T-helper 1 cell treated with Interleukin-12 subunit alpha and Interleukin-12 subunit beta and Interleukin-4 antibody, amounts not matched to agents 30 ng/mL and 1 ng/mL, for 36 hours (primary cell): Measurements from ENCODE around the gene DCTD. TPM values are rescaled to one million over a fixed set of nuclear protein-coding genes. Genes with fewer than 3 reads are reported as not detected.

ENCODE experiments used
- intact Hi-C: fragments of 100-400 bp; cut with micrococcal nuclease; formaldehyde crosslinking; loops from one replicate; pipeline ENCODE4 v1.15.1; 2024
- total RNA-seq: library from RNA; stranded (reverse); gene quantifications from 2 replicates; pipeline ENCODE4 v1.2.3, GENCODE V29; 2022

Gene DCTD
- 73.1 and 76.6 TPM in 2 replicates for total RNA-seq

- intact Hi-C loops = loop anchor here (1.0 to 5.0 kb wide), 10 partner anchors 21 to 1910 kb away; partner anchors contain the start of genes ACSL1 and CDKN2AIP
These were observed at the start of gene DCTD for GRCh38 chr4:182917182-182918043. DCTD (minus strand) TSS chr4:182917386; CDS start chr4:182915568, 1,818 bp downstream.

- intact Hi-C loops = no loop called here
These were observed 43.6 kb upstream of the DCTD start for GRCh38 chr4:182960746-182961145.

- intact Hi-C loops = no loop called here
These were observed 43.0 kb upstream of the DCTD start for GRCh38 chr4:182960228-182960627.

- intact Hi-C loops = no loop called here
These were observed 38.2 kb upstream of the DCTD start for GRCh38 chr4:182955411-182955810.

- intact Hi-C loops = no loop called here
These were observed 27.5 kb upstream of the DCTD start for GRCh38 chr4:182944484-182945213.

- intact Hi-C loops = loop anchor here (5.0 kb wide), 1 partner anchor 458 kb away; no protein-coding TSS in a partner anchor
These were observed 22.5 kb upstream of the DCTD start for GRCh38 chr4:182939680-182940079.

GRCh38 chr4:182938205-182938645, 21.0 kb upstream of the DCTD start:
- intact Hi-C loops = loop anchor here (1.0 to 5.0 kb wide), 4 partner anchors 20 to 459 kb away; no protein-coding TSS in a partner anchor

GRCh38 chr4:182937268-182938204, 20.4 kb upstream of the DCTD start:
- intact Hi-C loops = loop anchor here (1.0 to 5.0 kb wide), 4 partner anchors 19 to 460 kb away; no protein-coding TSS in a partner anchor

- intact Hi-C loops = no loop called here
These were observed 15.5 kb upstream of the DCTD start for GRCh38 chr4:182932651-182933050.

GRCh38 chr4:182931691-182932345, 14.6 kb upstream of the DCTD start:
- intact Hi-C loops = no loop called here

GRCh38 chr4:182930889-182931288, 13.7 kb upstream of the DCTD start:
- intact Hi-C loops = no loop called here

- intact Hi-C loops = no loop called here
These were observed 12.1 kb upstream of the DCTD start for GRCh38 chr4:182929296-182929695.

- intact Hi-C loops = no loop called here
These were observed 10.9 kb upstream of the DCTD start for GRCh38 chr4:182928061-182928460.

GRCh38 chr4:182927505-182927904, 10.3 kb upstream of the DCTD start:
- intact Hi-C loops = no loop called here

GRCh38 chr4:182925855-182926254, 8.7 kb upstream of the DCTD start:
- intact Hi-C loops = loop anchor here (1.0 to 2.0 kb wide), 4 partner anchors 10 to 1625 kb away; no protein-coding TSS in a partner anchor

GRCh38 chr4:182925298-182925757, 8.1 kb upstream of the DCTD start:
- intact Hi-C loops = loop anchor here (1.0 to 2.0 kb wide), 4 partner anchors 9 to 1625 kb away; no protein-coding TSS in a partner anchor

- intact Hi-C loops = loop anchor here (2.0 kb wide), 1 partner anchor 1624 kb away; no protein-coding TSS in a partner anchor
These were observed 7.3 kb upstream of the DCTD start for GRCh38 chr4:182924497-182924896.

GRCh38 chr4:182923796-182924340, 6.7 kb upstream of the DCTD start:
- intact Hi-C loops = loop anchor here (2.0 kb wide), 1 partner anchor 1623 kb away; no protein-coding TSS in a partner anchor

- intact Hi-C loops = no loop called here
These were observed 6.2 kb upstream of the DCTD start for GRCh38 chr4:182923366-182923765.
